Uterus (tissue), 2 donors: Measurements from ENCODE around the gene TM9SF3.

ENCODE experiments used
- POLR2A ChIP-seq, 2 donors: fragments of 450-650 bp; IDR thresholded peaks; one replicate each; pipeline ENCODE4 v1.6.1; 2016; ENCODE audit warnings: antibody characterized with exemption in 2 of 2, mild to moderate bottlenecking in 1 of 2, moderate library complexity in 1 of 2
- TF ChIP-seq, protein P1 (sequence below), 4 experiments: fragments of 200-600 bp in 2 of 4; fragments of 450-650 bp in 2 of 4; sonication (generic) in 2 of 4; IDR thresholded peaks; one replicate each; pipeline ENCODE4 v1.5.1; 2016 to 2019; ENCODE audit warnings: antibody characterized with exemption in 4 of 4, mild to moderate bottlenecking in 2 of 4, moderate library complexity in 1 of 4

DNA sequence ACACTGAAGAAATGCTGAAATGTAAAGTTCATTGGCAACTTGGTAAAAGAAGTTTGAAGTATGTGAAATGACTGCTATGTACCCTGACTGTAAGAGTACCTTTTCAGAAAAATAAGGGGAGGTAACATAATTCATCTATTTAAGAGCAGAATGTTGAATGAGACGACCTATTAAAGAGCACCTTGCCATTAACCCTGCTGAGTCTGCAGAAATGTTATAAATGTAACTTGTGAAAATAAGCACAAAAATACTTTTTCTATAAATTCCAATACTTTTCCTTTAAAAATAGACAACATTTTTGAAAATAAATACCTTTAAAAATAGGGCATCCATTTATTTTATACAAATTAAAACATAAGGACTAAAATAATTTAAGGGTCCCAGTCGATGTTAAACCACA is 7.7 kb downstream of the TM9SF3 start:
- TF ChIP-seq POLR2A (IDR thresholded peaks at IDR 0.05): no peak
- TF ChIP-seq, protein P1, sequence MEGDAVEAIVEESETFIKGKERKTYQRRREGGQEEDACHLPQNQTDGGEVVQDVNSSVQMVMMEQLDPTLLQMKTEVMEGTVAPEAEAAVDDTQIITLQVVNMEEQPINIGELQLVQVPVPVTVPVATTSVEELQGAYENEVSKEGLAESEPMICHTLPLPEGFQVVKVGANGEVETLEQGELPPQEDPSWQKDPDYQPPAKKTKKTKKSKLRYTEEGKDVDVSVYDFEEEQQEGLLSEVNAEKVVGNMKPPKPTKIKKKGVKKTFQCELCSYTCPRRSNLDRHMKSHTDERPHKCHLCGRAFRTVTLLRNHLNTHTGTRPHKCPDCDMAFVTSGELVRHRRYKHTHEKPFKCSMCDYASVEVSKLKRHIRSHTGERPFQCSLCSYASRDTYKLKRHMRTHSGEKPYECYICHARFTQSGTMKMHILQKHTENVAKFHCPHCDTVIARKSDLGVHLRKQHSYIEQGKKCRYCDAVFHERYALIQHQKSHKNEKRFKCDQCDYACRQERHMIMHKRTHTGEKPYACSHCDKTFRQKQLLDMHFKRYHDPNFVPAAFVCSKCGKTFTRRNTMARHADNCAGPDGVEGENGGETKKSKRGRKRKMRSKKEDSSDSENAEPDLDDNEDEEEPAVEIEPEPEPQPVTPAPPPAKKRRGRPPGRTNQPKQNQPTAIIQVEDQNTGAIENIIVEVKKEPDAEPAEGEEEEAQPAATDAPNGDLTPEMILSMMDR (IDR thresholded peaks at IDR 0.05): no peak
